Subcutaneous abdominal adipose tissue (tissue), 5 donors: Measurements from ENCODE around the gene YARS1.

Experiments used
- H3K27ac ChIP-seq: one replicate; pipeline ENCODE4 v1.7.0; 2013; ENCODE audit warnings: low read depth, mild to moderate bottlenecking, inconsistent platforms, low read length, moderate library complexity
- H3K27me3 ChIP-seq, 5 donors: one replicate each; pipeline ENCODE4 v1.7.0; 2013; ENCODE audit warnings: low read length in 5 of 5, inconsistent platforms in 1 of 5; ENCODE audit not compliant: control insufficient read depth in 5 of 5, insufficient read depth in 4 of 5
- H3K36me3 ChIP-seq, 5 donors: one replicate each; pipeline ENCODE4 v1.7.0; 2013; ENCODE audit warnings: low read length in 5 of 5; ENCODE audit not compliant: control insufficient read depth in 5 of 5, insufficient read depth in 5 of 5
- H3K4me1 ChIP-seq, 5 donors: one replicate each; pipeline ENCODE4 v1.7.0; 2013; ENCODE audit warnings: low read length in 5 of 5, mild to moderate bottlenecking in 3 of 5, moderate library complexity in 1 of 5; ENCODE audit not compliant: control insufficient read depth in 5 of 5, insufficient read depth in 5 of 5
- H3K4me3 ChIP-seq, 5 donors: one replicate each; pipeline ENCODE4 v1.7.0; 2013; ENCODE audit warnings: low read length in 5 of 5, low read depth in 1 of 5
- H3K9ac ChIP-seq, 5 donors: one replicate each; pipeline ENCODE4 v1.7.0; 2013; ENCODE audit warnings: low read length in 5 of 5, mild to moderate bottlenecking in 4 of 5, moderate library complexity in 3 of 5
- H3K9me3 ChIP-seq, 5 donors: one replicate each; pipeline ENCODE4 v1.7.0; 2013; ENCODE audit warnings: low read length in 5 of 5; ENCODE audit not compliant: control insufficient read depth in 5 of 5
- donor health status: healthy.
- donor health status: healthy.
- donor health status: healthy.
- donor health status: healthy.
- donor health status: healthy.

The YARS1 gene

DNA sequence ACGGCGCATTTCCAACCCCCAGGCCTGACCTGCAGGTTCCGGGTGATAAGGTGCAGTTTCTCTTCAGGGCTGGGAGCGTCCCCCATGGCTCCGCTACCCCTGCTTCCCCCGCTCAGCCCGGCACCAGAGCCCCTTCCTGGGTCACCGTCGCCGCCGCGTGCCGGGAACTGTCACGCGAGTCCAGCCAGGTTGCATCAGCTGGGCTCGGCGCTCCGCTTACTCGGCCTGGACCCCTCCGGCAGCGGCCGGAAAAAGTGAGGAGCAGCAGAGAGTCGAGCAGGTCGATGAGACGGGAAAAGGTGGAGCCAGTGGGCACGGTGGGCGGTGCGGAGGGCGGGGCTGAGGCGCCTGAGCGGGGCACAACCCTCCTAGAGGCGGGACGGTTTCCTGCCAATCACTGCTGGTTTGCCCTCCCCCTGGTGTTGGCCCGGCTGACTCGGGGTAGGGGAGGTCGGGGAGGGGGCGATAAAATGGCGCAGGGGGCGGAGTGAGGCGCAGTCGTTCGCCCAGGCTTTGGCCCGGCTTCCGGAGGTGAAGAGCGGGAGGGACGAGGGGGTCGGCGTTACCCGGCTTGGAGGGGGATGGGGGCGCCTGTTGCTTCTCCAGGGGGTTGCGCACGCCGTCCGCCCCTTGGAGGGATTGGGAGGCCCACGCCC is at the start of gene YARS1, which contains the start of gene S100PBP:
TSS of gene YARS1 (minus strand) at position 200 of the 656 bp plus-strand sequence. CDS start at position 86, 114 bp downstream.
TSS of gene S100PBP (plus strand) at position 495 of the 656 bp plus-strand sequence. CDS start 8,447 bp downstream, outside the sequence.
- Histone ChIP-seq H3K9ac (peak within 1 kb of the TSS; percentile 71 to 99 (median 97)), H3K36me3 (no peaks in the 10 kb centered on the region), H3K27me3 (no peaks in the 10 kb centered on the region), H3K9me3 (no peaks in the 10 kb centered on the region), H3K4me1 (peaks cover 7 to 35% (median 33%) of the 10 kb centered on the region in 5 donors), H3K4me3 (peak within 1 kb of the TSS; percentile 83 to 97 (median 92)), H3K27ac (peak within 1 kb of the TSS; percentile 92)

DNA sequence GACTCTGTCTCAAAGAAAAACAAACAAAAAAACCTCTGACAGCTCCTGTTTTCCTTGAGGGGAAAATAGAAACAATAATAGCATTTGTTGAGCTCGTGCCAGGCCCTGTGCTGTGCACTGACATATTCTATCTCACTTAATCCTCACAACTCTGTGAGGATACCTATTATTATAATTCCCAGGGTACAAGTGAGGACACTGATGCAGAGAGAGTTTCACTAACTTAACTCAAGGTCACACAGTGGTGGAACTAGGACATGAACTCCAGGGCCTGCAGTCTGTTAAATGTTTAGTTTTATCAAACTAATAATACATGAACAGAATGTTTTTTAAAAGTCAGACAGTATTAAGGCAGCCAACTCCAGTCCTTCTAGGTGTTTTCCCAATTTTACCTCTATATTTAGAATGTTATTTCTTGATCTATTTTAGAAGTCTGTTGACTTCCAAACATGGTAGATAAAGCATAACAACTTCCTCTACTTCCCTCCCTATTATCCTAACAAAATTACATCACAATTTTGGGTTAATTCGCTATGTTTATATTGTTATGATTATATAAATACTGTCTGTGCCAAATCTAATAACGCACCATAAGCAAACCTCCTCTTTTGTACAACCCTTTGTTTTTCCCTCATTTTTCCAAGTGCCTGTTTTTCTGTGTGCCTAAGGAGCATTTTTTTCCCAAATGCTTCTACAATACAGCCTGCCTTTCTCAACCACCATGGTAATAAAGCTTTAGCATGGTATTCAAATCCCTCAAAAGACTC is 48.7 kb upstream of the YARS1 start:
- H3K9me3 ChIP-seq, result no peaks in the 10 kb centered on the region
- peaks cover 0 to 13% (median 8%) of the 10 kb centered on the region in 5 donors for H3K27me3 ChIP-seq
- H3K4me3 ChIP-seq, result no peak overlapping the region
- peaks cover 0 to 39% (median 10%) of the 10 kb centered on the region in 5 donors for H3K36me3 ChIP-seq
- H3K4me1 ChIP-seq, result peaks cover 6 to 24% (median 18%) of the 10 kb centered on the region in 5 donors
- H3K27ac ChIP-seq, result no peak overlapping the region
- no peak overlapping the region for H3K9ac ChIP-seq

- no peak overlapping the region for H3K27ac ChIP-seq
Measured at GRCh38 chr1:32864375-32865019, 47.3 kb upstream of the YARS1 start.

GRCh38 chr1:32863881-32864245 is 46.7 kb upstream of the YARS1 start:
- no peaks in the 10 kb centered on the region for H3K9me3 ChIP-seq
- H3K4me1 ChIP-seq, result peaks cover 5 to 18% (median 14%) of the 10 kb centered on the region in 5 donors
- peaks cover 0 to 1% (median 0%) of the 10 kb centered on the region in 5 donors for H3K27me3 ChIP-seq
- no peak overlapping the region for H3K9ac ChIP-seq
- no peak overlapping the region for H3K4me3 ChIP-seq
- no peak overlapping the region for H3K27ac ChIP-seq
- peaks cover 0 to 51% (median 13%) of the 10 kb centered on the region in 5 donors for H3K36me3 ChIP-seq

More at GRCh38 chr1:32864375-32865019, 47.3 kb upstream of the YARS1 start:
- peaks cover 0 to 45% (median 13%) of the 10 kb centered on the region in 5 donors for H3K36me3 ChIP-seq
- no peaks in the 10 kb centered on the region for H3K9me3 ChIP-seq
- H3K4me3 ChIP-seq, result no peak overlapping the region
- peaks cover 0 to 6% (median 0%) of the 10 kb centered on the region in 5 donors for H3K27me3 ChIP-seq
- H3K9ac ChIP-seq, result no peak overlapping the region
- H3K4me1 ChIP-seq, result peaks cover 5 to 18% (median 14%) of the 10 kb centered on the region in 5 donors

- Histone ChIP-seq H3K4me3 (no peak overlapping the region), H3K27ac (no peak overlapping the region), H3K4me1 (peaks cover 5 to 18% (median 14%) of the 10 kb centered on the region in 5 donors), H3K36me3 (peaks cover 4 to 56% (median 13%) of the 10 kb centered on the region in 5 donors), H3K9me3 (no peaks in the 10 kb centered on the region), H3K9ac (no peak overlapping the region), H3K27me3 (no peaks in the 10 kb centered on the region)
Measured at GRCh38 chr1:32863218-32863880, 46.2 kb upstream of the YARS1 start.

DNA sequence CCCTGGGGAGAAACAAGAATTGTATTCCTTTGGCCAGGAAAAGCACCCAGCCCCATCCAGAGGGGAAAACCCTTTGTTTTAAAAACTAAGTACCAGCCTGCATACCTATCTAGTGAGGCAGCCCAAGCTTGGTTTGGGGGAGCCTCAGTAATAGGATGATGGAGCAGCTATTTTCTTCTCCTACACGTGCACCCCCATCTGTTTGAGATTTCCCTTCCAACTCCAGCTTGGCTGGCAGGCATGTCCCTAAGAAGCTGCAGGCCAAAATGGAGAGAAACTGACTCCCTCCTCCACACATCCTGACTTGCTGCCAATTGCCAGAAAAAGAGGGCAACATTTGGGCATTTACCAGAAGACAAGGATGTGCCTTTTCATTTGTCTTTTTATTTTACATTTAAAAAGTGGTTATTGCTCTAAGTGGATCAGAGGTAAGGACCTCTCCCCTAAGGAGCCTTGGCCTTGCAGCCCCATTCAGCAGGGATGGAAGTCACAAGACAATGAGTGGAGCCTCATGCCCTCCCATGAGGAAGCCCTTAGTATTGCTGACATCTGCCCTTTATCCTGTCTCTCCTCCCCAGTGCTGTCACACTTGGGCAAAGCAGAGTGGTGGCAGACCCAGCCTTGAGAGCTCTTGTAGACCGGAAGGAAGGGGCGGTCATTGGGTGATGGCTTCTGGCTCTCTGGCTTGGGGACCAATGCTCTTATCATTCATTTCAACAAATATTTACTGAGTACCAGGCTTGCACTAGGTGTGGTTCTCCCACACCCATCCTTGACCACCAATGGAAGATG is 44.9 kb upstream of the YARS1 start:
- H3K36me3 ChIP-seq, result peaks cover 11 to 59% (median 22%) of the 10 kb centered on the region in 5 donors
- H3K9ac ChIP-seq, result no peak overlapping the region
- peaks cover 5 to 18% (median 14%) of the 10 kb centered on the region in 5 donors for H3K4me1 ChIP-seq
- no peak overlapping the region for H3K27ac ChIP-seq
- no peak overlapping the region for H3K4me3 ChIP-seq
- H3K9me3 ChIP-seq, result no peaks in the 10 kb centered on the region
- no peaks in the 10 kb centered on the region for H3K27me3 ChIP-seq

- H3K36me3 ChIP-seq, result peaks cover 23 to 74% (median 37%) of the 10 kb centered on the region in 5 donors
Measured at GRCh38 chr1:32860566-32860965, 43.4 kb upstream of the YARS1 start.

GRCh38 chr1:32859915-32860314 is 42.8 kb upstream of the YARS1 start:
- Histone ChIP-seq H3K36me3 (peaks cover 24 to 80% (median 38%) of the 10 kb centered on the region in 5 donors), H3K27me3 (no peaks in the 10 kb centered on the region)

More at GRCh38 chr1:32860566-32860965, 43.4 kb upstream of the YARS1 start:
- Histone ChIP-seq H3K4me1 (peaks cover 5 to 17% (median 14%) of the 10 kb centered on the region in 5 donors), H3K4me3 (no peak overlapping the region), H3K27me3 (no peaks in the 10 kb centered on the region), H3K9ac (no peak overlapping the region), H3K9me3 (no peaks in the 10 kb centered on the region), H3K27ac (no peak overlapping the region)

DNA sequence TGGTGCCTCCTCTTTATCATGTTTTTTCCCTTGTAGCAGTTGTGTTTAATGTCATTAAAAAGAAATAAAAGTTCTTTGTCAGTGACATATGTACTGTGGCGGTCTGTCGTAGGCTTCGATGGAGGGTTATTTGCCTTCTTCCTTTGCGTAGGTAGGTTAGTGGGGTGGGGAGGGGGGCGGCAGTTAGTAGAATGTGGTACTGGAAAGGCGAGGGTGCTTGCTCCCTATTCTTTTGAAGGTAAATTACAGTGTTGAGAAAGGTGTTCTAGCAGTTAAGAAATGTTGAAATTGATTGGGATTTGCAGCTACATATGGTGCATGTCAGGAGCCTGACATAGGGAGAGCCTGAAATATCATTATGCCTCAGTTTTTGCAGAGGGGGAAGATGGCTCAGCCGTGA is 41.6 kb upstream of the YARS1 start:
- H3K36me3 ChIP-seq, result peaks cover 35 to 80% (median 45%) of the 10 kb centered on the region in 5 donors
- H3K27ac ChIP-seq, result no peak overlapping the region
- H3K9ac ChIP-seq, result no peak overlapping the region
- peaks cover 5 to 17% (median 14%) of the 10 kb centered on the region in 5 donors for H3K4me1 ChIP-seq
- no peaks in the 10 kb centered on the region for H3K27me3 ChIP-seq
- H3K4me3 ChIP-seq, result no peak overlapping the region
- H3K9me3 ChIP-seq, result no peaks in the 10 kb centered on the region

More at GRCh38 chr1:32859915-32860314, 42.8 kb upstream of the YARS1 start:
- H3K4me1 ChIP-seq, result peaks cover 5 to 17% (median 14%) of the 10 kb centered on the region in 5 donors
- H3K9me3 ChIP-seq, result no peaks in the 10 kb centered on the region
- H3K27ac ChIP-seq, result no peak overlapping the region
- H3K4me3 ChIP-seq, result no peak overlapping the region
- H3K9ac ChIP-seq, result no peak overlapping the region
